ENCODE data around the gene KRTAP15-1.

KRTAP15-1 gene

DNA sequence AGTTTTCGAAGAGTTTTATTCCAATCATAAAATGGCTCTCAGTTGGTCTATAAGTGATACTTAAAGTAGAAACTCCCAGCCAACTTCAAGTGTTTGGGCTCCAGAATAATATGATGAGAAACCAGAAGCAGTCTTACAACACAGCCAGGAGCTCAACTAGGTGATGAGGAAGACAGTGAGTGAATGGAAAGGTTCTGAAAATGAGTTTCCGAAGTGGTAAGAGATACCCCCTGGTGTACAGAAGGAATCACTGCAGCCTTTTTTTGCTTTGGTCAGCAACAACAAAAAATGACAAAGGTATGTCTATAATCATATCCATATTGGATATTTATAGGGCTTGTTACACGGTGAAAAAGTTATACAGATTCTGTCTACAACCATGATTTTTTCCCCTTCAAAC is 23.6 kb downstream of the KRTAP15-1 start:
- DNase-seq, result peak in 1 of 2 experiments; percentile 22
- TF ChIP-seq GATA1 (IDR thresholded peaks at IDR 0.05; ENCODE audit: low read depth, low read length) (no peak), POLR2A (IDR thresholded peaks at IDR 0.05; ENCODE audit: low read length) (no peak)

DNA sequence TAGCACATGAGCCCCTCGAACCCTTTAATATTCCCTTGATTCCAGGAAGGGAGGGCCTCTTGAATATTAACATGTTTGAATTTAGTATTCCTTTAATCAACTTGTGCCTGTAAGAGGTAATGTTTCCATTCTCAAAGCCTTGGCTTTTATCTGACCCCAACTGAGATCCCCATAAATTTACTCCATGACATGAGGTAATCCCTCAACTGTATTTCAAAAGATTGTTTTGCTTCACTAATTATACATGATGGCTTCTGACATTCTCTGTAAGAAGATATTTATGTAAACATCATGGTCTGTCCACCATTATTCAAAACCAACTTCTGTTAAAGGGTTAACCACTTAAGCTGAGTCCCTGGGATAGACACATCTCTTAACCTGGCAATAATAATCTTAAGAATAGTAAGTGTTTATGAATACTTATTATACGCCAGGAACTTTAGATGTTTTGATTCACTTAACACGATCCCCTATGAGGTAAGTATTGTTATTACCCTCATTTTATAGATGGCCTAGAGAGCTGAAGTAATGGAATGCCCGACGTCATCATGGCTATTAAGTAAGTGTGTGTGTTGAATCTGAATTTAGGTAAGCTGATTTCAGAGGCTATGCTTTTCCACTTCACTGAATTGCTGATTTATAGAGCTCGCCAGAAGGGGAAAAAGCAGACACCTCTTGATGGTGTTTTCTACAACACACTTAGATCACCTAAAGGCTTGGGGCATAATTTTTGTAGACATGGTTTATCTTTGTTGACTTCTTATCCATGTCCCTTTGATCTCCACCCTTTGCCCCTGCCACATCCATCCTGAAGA is 29.0 kb downstream of the KRTAP15-1 start:
- TF ChIP-seq POLR2A (IDR thresholded peaks at IDR 0.05; ENCODE audit: low read length) (no peak), GATA1 (IDR thresholded peaks at IDR 0.05; ENCODE audit: low read depth, low read length) (no peak)
- DNase-seq, result no peak

DNA sequence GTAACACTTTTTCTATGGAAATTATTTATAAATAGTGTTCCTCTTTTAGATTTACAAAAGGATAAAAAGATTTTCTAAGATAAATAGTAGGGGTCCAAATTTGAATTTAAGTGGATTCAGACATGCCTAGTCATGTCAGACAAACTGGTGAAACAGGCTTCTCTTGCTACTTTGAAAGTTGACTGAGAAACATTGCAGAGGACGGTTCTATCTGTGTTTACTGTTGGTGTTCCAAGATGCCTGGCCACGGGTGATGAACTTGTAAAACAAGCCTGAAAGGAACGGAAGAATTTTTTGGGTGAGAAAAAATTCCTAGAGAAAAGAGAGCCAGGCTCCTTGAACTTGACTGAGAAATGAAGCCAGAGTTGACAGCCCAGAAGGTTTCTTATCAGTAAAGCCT is 37.9 kb downstream of the KRTAP15-1 start:
- no peak for DNase-seq
- TF ChIP-seq GATA1 (IDR thresholded peaks at IDR 0.05; ENCODE audit: low read depth, low read length) (no peak), POLR2A (IDR thresholded peaks at IDR 0.05; ENCODE audit: low read length) (no peak)

DNA sequence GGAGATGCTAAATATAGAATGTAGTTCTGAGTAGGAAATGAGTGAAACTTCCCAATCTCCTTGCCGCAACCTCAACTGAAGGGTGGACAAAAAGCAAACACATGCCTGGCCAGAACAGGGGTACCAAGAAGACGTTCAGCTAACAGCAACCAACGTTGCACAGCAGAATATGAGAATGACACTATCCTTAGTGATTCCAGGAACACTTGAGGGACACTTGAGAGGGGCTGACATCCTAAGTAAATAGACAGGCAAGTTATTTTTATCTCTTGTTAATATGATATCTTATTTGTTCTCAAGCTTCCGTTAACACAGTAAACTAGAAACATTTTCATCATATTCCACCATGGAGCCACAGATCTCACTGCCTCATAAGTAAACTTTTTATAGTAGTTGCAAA is 39.2 kb downstream of the KRTAP15-1 start:
- no peak for TF ChIP-seq POLR2A (IDR thresholded peaks at IDR 0.05; ENCODE audit: low read length)
- no peak for TF ChIP-seq GATA1 (IDR thresholded peaks at IDR 0.05; ENCODE audit: low read depth, low read length)
- no peak for DNase-seq

DNA sequence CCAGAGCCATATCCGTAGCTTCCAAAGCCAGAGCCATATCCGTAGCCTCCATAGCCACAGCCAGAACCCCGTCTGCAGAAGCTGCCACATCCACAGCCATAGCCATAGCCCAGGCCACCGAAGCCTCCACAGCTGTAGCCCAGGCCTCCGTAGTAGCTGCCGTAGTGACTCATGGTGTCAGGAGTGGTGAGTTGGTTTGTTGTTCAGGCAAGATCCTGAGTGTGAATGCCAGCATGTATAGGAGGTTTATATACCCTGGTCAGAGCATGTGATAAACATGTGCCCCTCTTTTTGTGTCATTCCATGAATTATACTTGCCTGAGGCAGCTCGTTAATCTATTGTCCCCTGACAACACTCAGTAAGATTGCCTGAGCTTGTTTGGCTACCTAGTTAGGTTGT is 40.1 kb downstream of the KRTAP15-1 start, which contains the start of gene KRTAP19-1:
TSS of gene KRTAP19-1 (minus strand) at position 223 of the 400 bp plus-strand sequence. CDS start at position 173, 50 bp downstream.
- DNase-seq, result no peak
- TF ChIP-seq POLR2A (IDR thresholded peaks at IDR 0.05; ENCODE audit: low read length) (no peak), GATA1 (IDR thresholded peaks at IDR 0.05; ENCODE audit: low read depth, low read length) (no peak)

DNA sequence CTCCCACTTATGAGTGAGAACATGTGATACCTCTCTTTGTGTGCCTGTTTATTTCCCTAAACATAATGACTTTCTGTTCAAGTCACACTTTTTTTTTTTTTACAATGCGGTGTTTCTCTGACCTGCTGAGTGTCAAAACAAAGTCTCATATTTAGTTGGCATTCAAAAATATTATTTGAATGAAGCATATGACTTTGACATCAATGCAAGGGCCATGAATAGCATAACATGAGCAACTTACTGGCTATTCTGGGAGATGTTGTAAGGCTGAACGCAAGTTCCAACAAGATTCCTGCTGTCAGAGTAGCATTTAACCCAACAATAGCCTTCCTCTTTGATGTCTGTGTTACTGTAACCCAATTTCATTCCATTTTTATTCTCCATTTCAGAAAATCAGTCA is 42.1 kb downstream of the KRTAP15-1 start:
- TF ChIP-seq GATA1 (IDR thresholded peaks at IDR 0.05; ENCODE audit: low read depth, low read length), result no peak
- no peak for TF ChIP-seq POLR2A (IDR thresholded peaks at IDR 0.05; ENCODE audit: low read length)
- DNase-seq, result no peak

DNA sequence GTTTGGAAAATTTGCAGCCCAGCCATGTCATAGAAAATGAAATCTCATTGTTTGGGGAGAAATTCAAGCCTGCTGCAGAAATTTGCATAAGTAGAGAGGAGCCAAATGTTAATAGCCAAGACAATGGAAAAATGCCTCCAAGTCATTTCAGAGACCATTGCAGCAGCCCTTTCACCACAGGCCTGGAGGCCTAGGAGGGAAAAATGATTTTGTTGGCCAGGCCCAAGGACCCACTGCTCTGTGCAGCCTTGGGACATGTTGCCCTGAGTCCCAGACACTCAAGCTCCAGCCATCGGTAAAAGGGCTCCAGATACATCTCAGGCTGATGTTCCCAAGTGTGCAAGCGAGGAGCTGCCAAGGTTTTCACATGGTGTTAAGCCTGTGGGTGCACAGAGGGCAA is 46.1 kb downstream of the KRTAP15-1 start:
- no peak for DNase-seq
- TF ChIP-seq POLR2A (IDR thresholded peaks at IDR 0.05; ENCODE audit: low read length), result no peak
- TF ChIP-seq GATA1 (IDR thresholded peaks at IDR 0.05; ENCODE audit: low read depth, low read length), result no peak

DNA sequence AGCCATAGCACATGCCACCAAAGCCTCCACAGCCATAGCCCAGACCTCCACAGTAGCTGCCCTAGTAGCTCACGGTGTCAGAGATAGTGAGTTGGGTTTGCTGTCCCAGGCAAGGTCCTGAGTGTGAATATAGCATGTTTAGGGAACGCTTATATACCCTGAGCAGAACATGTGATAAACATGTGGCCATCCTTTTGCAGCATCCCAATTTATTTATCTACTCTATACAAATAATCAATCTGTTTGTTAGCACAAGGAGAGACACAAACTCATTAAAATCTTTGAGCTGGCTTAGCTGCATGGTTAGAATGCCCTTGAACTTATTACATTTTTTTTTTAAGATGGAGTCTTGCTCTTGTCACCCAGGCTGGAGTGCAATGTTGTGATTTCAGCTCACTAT is 47.3 kb downstream of the KRTAP15-1 start, which contains the start of gene KRTAP19-2:
TSS of gene KRTAP19-2 (minus strand) at position 101 of the 400 bp plus-strand sequence. CDS start at position 13, 88 bp downstream.
- TF ChIP-seq GATA1 (IDR thresholded peaks at IDR 0.05; ENCODE audit: low read depth, low read length) (no peak), POLR2A (IDR thresholded peaks at IDR 0.05; ENCODE audit: low read length) (no peak)
- no peak for DNase-seq

Data from erythroblast (primary cell).